CD4-positive, alpha-beta T cell (primary cell): ENCODE results near the gene AIFM2. TPM values are rescaled to one million over a fixed set of nuclear protein-coding genes. Genes with fewer than 3 reads are reported as not detected.
A peak's percentile ranks its signal among the peaks of the same experiment; 100 is the strongest.
"Not testable (repeated sequence)": the region's sequence is repeated elsewhere in the genome, so short reads cannot be mapped to it uniquely, and the experiment has no call there.

ENCODE experiments used
- ATAC-seq: fragments of 200-7000 bp; cut with Tn5 transposase; one replicate; pipeline ENCODE4 v1.10.0; 2022; ENCODE audit warnings: mild to moderate bottlenecking; ENCODE audit not compliant: poor library complexity
- CTCF ChIA-PET: fragments of 350-600 bp; sonication (Branson Sonifier 250); formaldehyde crosslinking; loops from one replicate; lab custom pipeline; 2021; ENCODE audit warnings: antibody characterized with exemption, inconsistent platforms; lab: Charles Lee
- POLR2A ChIA-PET: fragments of 350-600 bp; sonication (Branson Sonifier 250); formaldehyde crosslinking; loops from one replicate; lab custom pipeline; 2021; ENCODE audit warnings: antibody characterized with exemption, inconsistent platforms; lab: Charles Lee
- DNase-seq, 14 experiments: peaks; one replicate each; pipeline ENCODE4 v3.0.0-alpha.2; 2013 to 2020; ENCODE audit warnings: mixed read lengths in 2 of 14
- H3K27ac ChIP-seq, 2 donors: one replicate each; pipeline versions ENCODE4 v1.5.1 to v1.7.0; 2013; ENCODE audit warnings: low read length in 2 of 2, low read depth in 1 of 2, mild to moderate bottlenecking in 1 of 2
- H3K27me3 ChIP-seq, 2 experiments: 1 replicate in 1 of 2; 2 replicates in 1 of 2; pipeline versions ENCODE4 v1.6.1 to v1.7.0; 2013; ENCODE audit warnings: low read length in 2 of 2, control low read depth in 1 of 2, mild to moderate bottlenecking in 1 of 2, moderate library complexity in 1 of 2; ENCODE audit not compliant: insufficient read depth in 2 of 2, control insufficient read depth in 1 of 2
- H3K36me3 ChIP-seq: one replicate; pipeline ENCODE4 v1.6.1; 2013; ENCODE audit warnings: low read length, control low read depth; ENCODE audit not compliant: insufficient read depth
- H3K4me1 ChIP-seq: one replicate; pipeline ENCODE4 v1.6.1; 2013; ENCODE audit warnings: low read length, control low read depth; ENCODE audit not compliant: insufficient read depth
- H3K4me3 ChIP-seq: one replicate; pipeline ENCODE4 v1.5.1; 2013; ENCODE audit warnings: mild to moderate bottlenecking, low read length, moderate library complexity
- H3K9me3 ChIP-seq, 2 experiments: 1 replicate in 1 of 2; 2 replicates in 1 of 2; pipeline versions ENCODE4 v1.6.1 to v1.7.0; 2013; ENCODE audit warnings: low read length in 2 of 2, mild to moderate bottlenecking in 2 of 2, control low read depth in 1 of 2, moderate library complexity in 1 of 2; ENCODE audit not compliant: control insufficient read depth in 1 of 2, insufficient read depth in 1 of 2
- H3K27ac Mint-ChIP-seq: one replicate; pipeline ENCODE4 v1.8.0; 2020; ENCODE audit warnings: mixed read lengths
- H3K27me3 Mint-ChIP-seq: one replicate; pipeline ENCODE4 v1.8.0; 2021; ENCODE audit warnings: mixed read lengths
- H3K36me3 Mint-ChIP-seq: one replicate; pipeline ENCODE4 v1.8.0; 2021; ENCODE audit warnings: low read depth, mixed read lengths
- H3K4me1 Mint-ChIP-seq: one replicate; pipeline ENCODE4 v1.8.0; 2021; ENCODE audit warnings: low read depth, mixed read lengths
- H3K4me3 Mint-ChIP-seq: one replicate; pipeline ENCODE4 v1.8.0; 2020; ENCODE audit warnings: mild to moderate bottlenecking, mixed read lengths
- H3K9me3 Mint-ChIP-seq: one replicate; pipeline ENCODE4 v1.8.0; 2020; ENCODE audit warnings: mixed read lengths
- CTCF ChIP-seq: fragments of 200-600 bp; IDR thresholded peaks from one replicate; pipeline ENCODE4 v1.8.0; 2022; ENCODE audit warnings: antibody characterized with exemption, mild to moderate bottlenecking
- intact Hi-C, 2 experiments: fragments of 100-400 bp; cut with DNase I in 1 of 2; cut with micrococcal nuclease in 1 of 2; formaldehyde crosslinking; loops; one replicate each; pipeline versions ENCODE4 v1.15.1 to v1.9.0; 2023 to 2025; cut with DNase I, micrococcal nuclease
- polyA plus RNA-seq, 2 donors: library from polyadenylated mRNA; unstranded; fragments of 120-200 nt; gene quantifications; one replicate each; pipeline ENCODE4 v1.2.1, GENCODE V29; 2013
- total RNA-seq, 174 experiments: library from RNA in 2 of 174; stranded (reverse) in 2 of 174; gene quantifications; one replicate each; pipeline ENCODE4 v1.2.3 and lab custom pipeline; 2021 to 2026

AIFM2 gene
- 1 to 10 TPM; 2.3 to 2.5 TPM for total RNA-seq
- 2.9 TPM for polyA plus RNA-seq (2013, experiment 1 of 2)
- 3.9 TPM for polyA plus RNA-seq (2013, experiment 2 of 2)
- total RNA-seq (lab: John Stamatoyannopoulos, UW), result 1.2 to 37.7 (median 7.5) reads per million in 172 experiments

DNA sequence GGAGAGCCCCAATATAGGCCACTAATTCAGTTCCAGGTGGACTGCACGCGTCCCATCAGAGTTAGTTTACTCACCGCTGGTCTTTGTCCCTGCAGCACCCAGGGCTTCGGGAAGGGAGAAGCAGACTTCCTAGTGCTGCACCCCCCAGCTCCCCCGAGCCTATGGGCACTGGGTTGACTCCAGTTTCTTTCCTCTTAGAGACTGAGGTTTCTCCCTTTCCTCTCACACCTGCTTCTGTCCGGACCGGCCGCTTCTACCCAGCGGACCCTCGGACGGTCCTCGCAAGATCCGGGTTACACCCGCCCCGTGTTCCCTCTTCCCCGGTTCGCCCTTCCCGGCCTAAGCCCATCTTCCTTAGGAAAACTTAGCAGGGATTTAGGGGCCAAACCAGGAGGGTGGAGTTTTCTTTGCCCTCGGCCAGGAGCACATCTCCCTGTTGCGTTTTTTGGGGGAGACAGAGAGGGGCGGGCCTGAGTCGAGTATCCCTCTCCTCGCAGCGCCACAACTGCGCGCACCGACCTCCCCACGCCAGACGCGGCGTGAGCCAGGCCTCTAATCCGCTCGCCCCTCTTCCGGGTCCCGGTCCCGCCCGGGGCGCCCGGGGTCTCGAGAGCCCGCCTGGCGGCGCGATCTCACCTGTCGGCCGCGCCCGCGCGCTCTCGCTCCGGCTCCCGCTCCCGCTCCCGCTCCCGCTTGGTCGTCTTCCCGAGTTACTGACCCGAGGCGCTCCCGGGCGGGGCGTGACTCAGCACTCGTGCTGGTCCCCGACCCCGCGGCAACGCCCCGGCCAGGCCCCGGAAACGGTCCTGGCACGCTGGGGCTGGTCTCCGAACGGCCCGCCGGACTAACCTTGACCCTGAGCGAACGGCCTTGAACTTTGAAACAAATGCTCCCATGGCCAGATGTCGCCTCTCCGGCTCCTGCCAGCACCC, at the start of gene AIFM2:
AIFM2 (minus strand) TSS at position 728 of the 932 bp plus-strand sequence. CDS start 8,741 bp downstream, outside the sequence.
- H3K9me3 Mint-ChIP-seq, result no peaks in the 10 kb centered on the region
- ATAC-seq (peak; percentile 86), DNase-seq (peak in 9 of 14 experiments; percentile 9 to 59 (median 21))
- Histone ChIP-seq H3K4me1 (peaks cover 19% of the 10 kb centered on the region), H3K4me3 (peak within 1 kb of the TSS; percentile 67), H3K9me3 (no peaks in the 10 kb centered on the region), H3K36me3 (no peaks in the 10 kb centered on the region), H3K27ac (no peak within 1 kb of the TSS), H3K27me3 (peaks cover 0 to 4% of the 10 kb centered on the region in 2 experiments)
- H3K27ac Mint-ChIP-seq, result peak within 1 kb of the TSS; percentile 49
- TF ChIP-seq CTCF, result no peak
- H3K27me3 Mint-ChIP-seq, result peaks cover 6% of the 10 kb centered on the region
- peaks cover under 1% of the 10 kb centered on the region for H3K36me3 Mint-ChIP-seq
- peak within 1 kb of the TSS; percentile 87 for H3K4me3 Mint-ChIP-seq
- H3K4me1 Mint-ChIP-seq, result peaks cover 20% of the 10 kb centered on the region
- ChIA-PET CTCF (interaction anchor here (1.2 kb wide), 1 partner anchor 13 kb away, joined by 4 read pairs; no protein-coding TSS in a partner anchor), POLR2A (interaction anchor here (1.0 kb wide), 1 partner anchor 14 kb away, joined by 5 read pairs; the partner anchor contains the start of gene TYSND1)
- intact Hi-C loops, result no loop called here

DNA sequence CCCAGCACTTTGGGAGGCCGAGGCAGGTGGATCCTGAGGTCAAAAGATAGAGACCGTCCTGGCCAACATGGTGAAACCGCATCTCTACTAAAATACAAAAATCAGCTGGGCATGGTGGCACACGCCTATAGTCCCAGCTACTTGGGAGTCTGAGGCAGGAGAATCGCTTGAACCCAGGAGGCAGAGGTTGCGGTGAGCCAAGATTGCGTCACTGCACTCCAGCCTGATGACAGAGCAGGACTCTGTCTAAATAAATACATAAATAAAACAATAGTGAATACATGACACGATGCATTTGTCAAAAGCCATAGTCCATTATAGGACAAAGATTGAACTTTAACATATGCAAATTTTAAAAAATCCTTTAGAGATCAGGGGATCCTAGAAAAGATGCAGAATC, 46.6 kb upstream of the AIFM2 start:
- H3K4me1 ChIP-seq, H3K4me3 ChIP-seq, H3K4me3 Mint-ChIP-seq, H3K9me3 ChIP-seq, H3K27me3 ChIP-seq, H3K36me3 Mint-ChIP-seq, H3K27ac Mint-ChIP-seq, H3K36me3 ChIP-seq, intact Hi-C loops, H3K4me1 Mint-ChIP-seq, DNase-seq, H3K9me3 Mint-ChIP-seq, ATAC-seq, CTCF ChIA-PET, H3K27ac ChIP-seq: not testable (repeated sequence)
- H3K27me3 Mint-ChIP-seq, result peaks cover 10% of the 10 kb centered on the region
- POLR2A ChIA-PET, result interaction anchor here (0.7 kb wide), 1 partner anchor 10 kb away, joined by 3 read pairs; no protein-coding TSS in a partner anchor

DNA sequence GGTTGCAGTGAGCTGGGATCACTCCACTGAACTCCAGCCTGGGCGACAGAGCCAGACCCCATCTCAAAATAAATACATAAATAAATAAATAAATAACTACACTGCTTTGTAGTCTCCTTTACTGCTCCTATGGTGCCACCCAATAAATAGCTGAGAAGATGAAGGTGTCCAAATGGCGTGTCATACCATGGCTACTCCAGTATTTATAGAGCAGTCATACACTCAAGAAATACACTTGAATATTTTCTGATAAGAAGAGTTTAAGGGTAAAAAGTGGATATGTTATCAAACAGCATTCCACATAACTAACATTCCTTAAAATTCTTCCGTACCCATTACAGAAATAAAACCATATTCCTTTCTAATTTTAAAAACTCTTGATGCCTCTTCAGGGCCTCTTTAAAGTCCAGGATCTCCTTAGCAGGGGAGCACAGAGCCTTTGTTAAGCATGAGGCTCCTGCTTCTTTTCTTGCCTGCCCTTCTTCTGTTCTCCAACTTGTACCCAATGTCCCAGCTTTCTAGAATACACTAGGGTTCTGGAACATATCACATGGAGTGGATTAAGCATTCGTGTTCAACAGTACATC, 45.6 kb upstream of the AIFM2 start:
- Histone ChIP-seq H3K9me3 (no peaks in the 10 kb centered on the region), H3K27me3 (peaks cover 0 to 3% of the 10 kb centered on the region in 2 experiments), H3K4me3 (no peak overlapping the region), H3K36me3 (no peaks in the 10 kb centered on the region), H3K27ac (no peak overlapping the region), H3K4me1 (peaks cover 17% of the 10 kb centered on the region)
- ChIA-PET POLR2A (no interaction called here), CTCF (no interaction called here)
- Mint-ChIP-seq H3K27ac (no peak overlapping the region), H3K36me3 (no peaks in the 10 kb centered on the region), H3K4me3 (no peak overlapping the region), H3K4me1 (peaks cover 11% of the 10 kb centered on the region), H3K27me3 (peaks cover 10% of the 10 kb centered on the region), H3K9me3 (no peaks in the 10 kb centered on the region)
- DNase-seq, result no peak
- intact Hi-C loops, result no loop called here
- no peak for ATAC-seq
- TF ChIP-seq CTCF, result no peak
